Liver (tissue), 9 donors: ENCODE data around the gene AGPAT1. TPM values are rescaled to one million over a fixed set of nuclear protein-coding genes. Genes with fewer than 3 reads are reported as not detected.
A peak's percentile ranks its signal among the peaks of the same experiment; 100 is the strongest.

Source experiments
- DNase-seq: peaks from one replicate; pipeline ENCODE4 v3.0.0-alpha.2; 2017; ENCODE audit warnings: low spot score
- H3K27ac ChIP-seq, 2 donors: one replicate each; pipeline ENCODE4 v1.7.0; 2013; ENCODE audit warnings: inconsistent platforms in 2 of 2, low read length in 2 of 2, control low read depth in 1 of 2, low read depth in 1 of 2, mild to moderate bottlenecking in 1 of 2
- H3K27me3 ChIP-seq, 4 donors: one replicate each; pipeline versions ENCODE4 v1.6.1 to v1.7.0; 2013; ENCODE audit warnings: low read length in 3 of 4, inconsistent platforms in 1 of 4, mild to moderate bottlenecking in 1 of 4, moderate library complexity in 1 of 4; ENCODE audit not compliant: control insufficient read depth in 4 of 4, insufficient read depth in 4 of 4
- H3K36me3 ChIP-seq, 4 donors: one replicate each; pipeline versions ENCODE4 v1.6.1 to v1.7.0; 2013; ENCODE audit warnings: low read length in 3 of 4, mild to moderate bottlenecking in 3 of 4, low read depth in 1 of 4, moderate library complexity in 1 of 4; ENCODE audit not compliant: control insufficient read depth in 4 of 4, insufficient read depth in 3 of 4
- H3K4me1 ChIP-seq, 4 donors: one replicate each; pipeline versions ENCODE4 v1.6.1 to v1.7.0; 2013; ENCODE audit warnings: low read length in 3 of 4, mild to moderate bottlenecking in 3 of 4, moderate library complexity in 1 of 4; ENCODE audit not compliant: control insufficient read depth in 4 of 4, insufficient read depth in 4 of 4
- H3K4me3 ChIP-seq, 3 donors: one replicate each; pipeline versions ENCODE4 v1.6.1 to v1.7.0; 2013; ENCODE audit warnings: low read length in 3 of 3, control low read depth in 1 of 3, low read depth in 1 of 3, mild to moderate bottlenecking in 1 of 3
- H3K9ac ChIP-seq, 2 donors: one replicate each; pipeline ENCODE4 v1.7.0; 2013; ENCODE audit warnings: low read length in 2 of 2, mild to moderate bottlenecking in 2 of 2, moderate library complexity in 2 of 2, control low read depth in 1 of 2, low read depth in 1 of 2
- H3K9me3 ChIP-seq, 4 donors: one replicate each; pipeline versions ENCODE4 v1.6.1 to v1.7.0; 2013; ENCODE audit warnings: low read length in 3 of 4; ENCODE audit not compliant: control insufficient read depth in 4 of 4
- ATF3 ChIP-seq: IDR thresholded peaks from 2 replicates; pipeline ENCODE4 v1.6.1; 2016; ENCODE audit warnings: antibody characterized with exemption
- CTCF ChIP-seq: fragments of 150-350 bp; IDR thresholded peaks from 2 replicates; pipeline ENCODE4 v1.5.1; 2017; ENCODE audit warnings: improper control_type of control experiment, low read depth, low read length; ENCODE audit not compliant: missing input control
- EGR1 ChIP-seq, 2 donors: IDR thresholded peaks; 2 replicates each; pipeline ENCODE4 v1.6.1; 2016 to 2018; ENCODE audit warnings: antibody characterized with exemption in 2 of 2, low read depth in 2 of 2
- FOXA1 ChIP-seq: IDR thresholded peaks from 2 replicates; pipeline ENCODE4 v1.6.1; 2016; ENCODE audit warnings: antibody characterized with exemption
- FOXA2 ChIP-seq: IDR thresholded peaks from 2 replicates; pipeline ENCODE4 v1.6.1; 2016; ENCODE audit warnings: antibody characterized with exemption
- GABPA ChIP-seq, 2 donors: IDR thresholded peaks in 1 of 2; conservative IDR thresholded peaks in 1 of 2; 2 replicates each; pipeline ENCODE4 v1.6.1; 2016; ENCODE audit warnings: antibody characterized with exemption in 2 of 2, mild to moderate bottlenecking in 1 of 2, moderate library complexity in 1 of 2
- HNF4A ChIP-seq, 2 donors: conservative IDR thresholded peaks; 2 replicates each; pipeline ENCODE4 v1.6.1; 2016; ENCODE audit warnings: antibody characterized with exemption in 2 of 2, mild to moderate bottlenecking in 2 of 2
- HNF4G ChIP-seq: IDR thresholded peaks from 2 replicates; pipeline ENCODE4 v1.6.1; 2016; ENCODE audit warnings: antibody characterized with exemption
- JUND ChIP-seq, 2 donors: IDR thresholded peaks; 2 replicates each; pipeline ENCODE4 v1.6.1; 2016; ENCODE audit warnings: antibody characterized with exemption in 2 of 2
- MAX ChIP-seq: IDR thresholded peaks from 2 replicates; pipeline ENCODE4 v1.6.1; 2016; ENCODE audit warnings: antibody characterized with exemption
- NR2F2 ChIP-seq: IDR thresholded peaks from 2 replicates; pipeline ENCODE4 v1.6.1; 2016; ENCODE audit warnings: antibody characterized with exemption
- RAD21 ChIP-seq, 2 donors: IDR thresholded peaks; 2 replicates each; pipeline ENCODE4 v1.6.1; 2016; ENCODE audit warnings: antibody characterized with exemption in 2 of 2, mild to moderate bottlenecking in 2 of 2
- REST ChIP-seq: IDR thresholded peaks from 2 replicates; pipeline ENCODE4 v1.6.1; 2016; ENCODE audit warnings: antibody characterized with exemption, mild to moderate bottlenecking
- RXRA ChIP-seq, 2 donors: IDR thresholded peaks; 2 replicates each; pipeline ENCODE4 v1.6.1; 2017 to 2018; ENCODE audit warnings: antibody characterized with exemption in 2 of 2, mild to moderate bottlenecking in 1 of 2
- SP1 ChIP-seq: IDR thresholded peaks from 2 replicates; pipeline ENCODE4 v1.6.1; 2018; ENCODE audit warnings: antibody characterized with exemption, mild to moderate bottlenecking
- TAF1 ChIP-seq: conservative IDR thresholded peaks from 2 replicates; pipeline ENCODE4 v1.6.1; 2016; ENCODE audit warnings: antibody characterized with exemption, mild to moderate bottlenecking
- YY1 ChIP-seq: IDR thresholded peaks from 2 replicates; pipeline ENCODE4 v1.6.1; 2016; ENCODE audit warnings: antibody characterized with exemption, mild to moderate bottlenecking
- ZBTB33 ChIP-seq: IDR thresholded peaks from 2 replicates; pipeline ENCODE4 v1.6.1; 2016; ENCODE audit warnings: antibody characterized with exemption
- WGBS: extraction: QIAGEN DNeasy Blood & Tissue Kit; methylation state at CpG from one replicate; pipeline ENCODE4 v1.1.7; 2013; 5-methylcytosine and 5-hydroxymethylcytosine counted together
- polyA plus RNA-seq, 2 donors: library from polyadenylated mRNA; stranded (reverse) in 1 of 2; unstranded in 1 of 2; fragments of 200-250 nt in 1 of 2; fragments of >200 nt in 1 of 2; fragmentation: Nextera tagmentation in 1 of 2; extraction: Ambion mirVana in 1 of 2; gene quantifications; one replicate each; pipeline versions ENCODE4 v1.2.1 to v1.2.3, GENCODE V29; 2013 to 2015
- total RNA-seq, 2 donors: library from RNA; depleted of rRNA; stranded (reverse); fragments of >200 nt; gene quantifications; one replicate each; pipeline ENCODE4 v1.2.3, GENCODE V29; 2014
- donor health status: healthy.
- donor health status: healthy.
- donor health status: healthy.
- donor health status: healthy.
- donor health status: healthy.

The AGPAT1 gene
- total and polyA plus RNA-seq, 4 donors: 10.4 to 45.1 (median 17.5) TPM

GRCh38 chr6:32189742-32190053, 13.8 kb upstream of the AGPAT1 start:
- peaks cover 0 to 14% (median 8%) of the 10 kb centered on the region in 4 donors for H3K36me3 ChIP-seq
- no peaks in the 10 kb centered on the region for H3K9me3 ChIP-seq
- peak overlapping the region; percentile 88 for H3K9ac ChIP-seq
- H3K27ac ChIP-seq: peak overlapping the region; percentile 75 to 97
- peak; percentile 53 for DNase-seq
- TF ChIP-seq JUND (IDR thresholded peaks at IDR 0.05): no peak
- no peak for TF ChIP-seq HNF4A (conservative IDR thresholded peaks at IDR 0.05)
- no peak for TF ChIP-seq FOXA2
- TF ChIP-seq CTCF: no peak
- no peak for TF ChIP-seq RXRA (IDR thresholded peaks at IDR 0.05)
- TF ChIP-seq GABPA (IDR thresholded peaks at IDR 0.05 in 1 of 2, conservative IDR thresholded peaks at IDR 0.05 in 1 of 2): no peak
- no peak for TF ChIP-seq NR2F2
- no peak for TF ChIP-seq YY1
- TF ChIP-seq HNF4G: no peak
- no peak for TF ChIP-seq REST
- no peak for TF ChIP-seq TAF1
- TF ChIP-seq MAX: no peak
- TF ChIP-seq EGR1 (IDR thresholded peaks at IDR 0.05; ENCODE audit: low read depth in 2 of 2): no peak
- TF ChIP-seq RAD21 (IDR thresholded peaks at IDR 0.05): no peak
- no peak for TF ChIP-seq SP1
- no peak for TF ChIP-seq FOXA1
- TF ChIP-seq ZBTB33: no peak
- TF ChIP-seq ATF3: no peak
- H3K4me1 ChIP-seq: peaks cover 8 to 28% (median 17%) of the 10 kb centered on the region in 4 donors
- no peaks in the 10 kb centered on the region for H3K27me3 ChIP-seq
- 13% methylated on average over 23 of the region's 23 CpGs for WGBS
- H3K4me3 ChIP-seq: peak overlapping the region; percentile 63 to 72 (median 72)
